H1 (cell line): ENCODE data around the gene PRLH. TPM values are rescaled to one million over a fixed set of nuclear protein-coding genes. Genes with fewer than 3 reads are reported as not detected.
A peak's percentile ranks its signal among the peaks of the same experiment; 100 is the strongest.

Experiments used
- CTCF ChIA-PET: fragments of 300-600 bp; sonication (Branson Sonifier 250); formaldehyde crosslinking; loops from one replicate; lab custom pipeline; 2021; ENCODE audit not compliant: partially characterized antibody; lab: Charles Lee
- POLR2A ChIA-PET: fragments of 300-600 bp; sonication (Branson Sonifier 250); formaldehyde crosslinking; loops from one replicate; lab custom pipeline; 2021; ENCODE audit warnings: inconsistent platforms; ENCODE audit not compliant: partially characterized antibody; lab: Charles Lee
- DNase-seq, 2 experiments: peaks; one replicate each; pipeline versions ENCODE4 v3.0.0 to v3.0.0-alpha.2; 2010 to 2022; ENCODE audit warnings: low spot score in 2 of 2, low read depth in 1 of 2, mixed read lengths in 1 of 2
- FAIRE-seq: peaks from 2 replicates; lab custom pipeline; 2011; peaks lifted over from hg19 to GRCh38; lab: Jason Lieb, UNC
- H2AFZ ChIP-seq: 2 replicates; pipeline ENCODE4 v1.8.1; 2012; ENCODE audit warnings: low read length, inconsistent platforms
- H2AK5ac ChIP-seq: 2 replicates; pipeline ENCODE4 v1.6.1; 2013; ENCODE audit warnings: low read depth, low read length
- H2BK120ac ChIP-seq: replicated peaks from 2 replicates; pipeline ENCODE3; 2013; ENCODE audit warnings: low read depth, low read length, inconsistent platforms
- H2BK12ac ChIP-seq: 2 replicates; pipeline ENCODE4 v1.6.1; 2013; ENCODE audit warnings: low read depth, low read length
- H2BK15ac ChIP-seq: 2 replicates; pipeline ENCODE4 v1.6.1; 2013; ENCODE audit warnings: low read length
- H2BK20ac ChIP-seq: 2 replicates; pipeline ENCODE4 v1.6.1; 2013; ENCODE audit warnings: low read length
- H2BK5ac ChIP-seq: 2 replicates; pipeline ENCODE4 v1.6.1; 2013; ENCODE audit warnings: low read depth, low read length
- H3K14ac ChIP-seq: 2 replicates; pipeline ENCODE4 v1.6.1; 2013; ENCODE audit warnings: inconsistent platforms; ENCODE audit not compliant: insufficient read length
- H3K18ac ChIP-seq: 2 replicates; pipeline ENCODE4 v1.6.1; 2013; ENCODE audit warnings: low read length; ENCODE audit errors: extremely low read depth
- H3K23ac ChIP-seq: 2 replicates; pipeline ENCODE4 v1.6.1; 2013; ENCODE audit warnings: inconsistent platforms; ENCODE audit not compliant: insufficient read length
- H3K23me2 ChIP-seq: 2 replicates; pipeline ENCODE4 v1.6.1; 2013; ENCODE audit warnings: low read depth, low read length
- H3K27ac ChIP-seq: 2 replicates; pipeline ENCODE4 v1.6.1; 2011; ENCODE audit warnings: low read depth, low read length, inconsistent platforms
- H3K27me3 ChIP-seq, 4 experiments: replicated peaks in 1 of 4; 1 replicate in 1 of 4; 2 replicates in 3 of 4; pipeline versions ENCODE4 v1.6.1 to v1.8.1; 2011 to 2013; ENCODE audit warnings: low read length in 3 of 4, mild to moderate bottlenecking in 3 of 4, inconsistent platforms in 2 of 4, mixed read lengths in 2 of 4, moderate library complexity in 1 of 4; ENCODE audit not compliant: control insufficient read depth in 3 of 4, insufficient read depth in 3 of 4; ENCODE audit errors: extremely low read depth in 1 of 4
- H3K36me3 ChIP-seq, 4 experiments: 2 replicates each; pipeline versions ENCODE4 v1.6.1 to v1.8.1; 2011 to 2013; ENCODE audit warnings: mild to moderate bottlenecking in 4 of 4, low read length in 3 of 4, moderate library complexity in 2 of 4, control low read depth in 1 of 4, inconsistent platforms in 1 of 4; ENCODE audit not compliant: insufficient read depth in 4 of 4, control insufficient read depth in 2 of 4
- H3K4ac ChIP-seq: replicated peaks from 2 replicates; pipeline ENCODE3; 2013; ENCODE audit warnings: low read length, low read depth, mixed read lengths, inconsistent platforms; ENCODE audit not compliant: insufficient read length
- H3K4me1 ChIP-seq, 4 experiments: replicated peaks in 1 of 4; 1 replicate in 1 of 4; 2 replicates in 3 of 4; pipeline versions ENCODE4 v1.6.1 to v1.8.1; 2011 to 2013; ENCODE audit warnings: low read length in 3 of 4, inconsistent platforms in 2 of 4, mixed read lengths in 1 of 4; ENCODE audit not compliant: insufficient read depth in 4 of 4, control insufficient read depth in 3 of 4
- H3K4me2 ChIP-seq, 2 experiments: 2 replicates each; pipeline versions ENCODE4 v1.6.1 to v1.8.1; 2011 to 2013; ENCODE audit warnings: low read depth in 2 of 2, low read length in 2 of 2, control low read depth in 1 of 2, inconsistent platforms in 1 of 2, mild to moderate bottlenecking in 1 of 2; ENCODE audit not compliant: insufficient read depth in 1 of 2
- H3K4me3 ChIP-seq, 4 experiments: fragments of 200-600, 300-600 bp in 1 of 4; sonication (generic), shearing (Covaris generic), sonication (Bioruptor Twin) in 1 of 4; 2 replicates each; pipeline versions ENCODE4 v1.5.1 to v1.8.1; 2011 to 2016; ENCODE audit warnings: low read length in 4 of 4, low read depth in 3 of 4, control low read depth in 2 of 4, inconsistent platforms in 2 of 4, mild to moderate bottlenecking in 2 of 4, mixed read lengths in 1 of 4, moderate library complexity in 1 of 4; ENCODE audit not compliant: insufficient read depth in 2 of 4; ENCODE audit errors: extremely low read depth in 1 of 4
- H3K56ac ChIP-seq: replicated peaks from 2 replicates; pipeline ENCODE3; 2013; ENCODE audit warnings: low read depth, mild to moderate bottlenecking, mixed read lengths, low read length, inconsistent platforms; ENCODE audit not compliant: insufficient read length
- H3K79me1 ChIP-seq: 2 replicates; pipeline ENCODE4 v1.6.1; 2013; ENCODE audit warnings: low read depth, low read length, control low read depth
- H3K79me2 ChIP-seq, 2 experiments: 2 replicates each; pipeline versions ENCODE4 v1.6.1 to v1.8.1; 2012 to 2013; ENCODE audit warnings: low read length in 2 of 2, mild to moderate bottlenecking in 2 of 2, inconsistent platforms in 1 of 2; ENCODE audit not compliant: insufficient read depth in 2 of 2, control insufficient read depth in 1 of 2
- H3K9ac ChIP-seq, 4 experiments: replicated peaks in 1 of 4; 1 replicate in 1 of 4; 2 replicates in 3 of 4; pipeline versions ENCODE4 v1.6.1 to v1.8.1; 2011 to 2013; ENCODE audit warnings: low read depth in 3 of 4, low read length in 3 of 4, control low read depth in 2 of 4, mild to moderate bottlenecking in 2 of 4, moderate library complexity in 2 of 4, inconsistent platforms in 1 of 4; ENCODE audit errors: extremely low read depth in 1 of 4
- H3K9me3 ChIP-seq, 2 experiments: 2 replicates each; pipeline versions ENCODE4 v1.6.1 to v1.8.1; 2012 to 2013; ENCODE audit warnings: mild to moderate bottlenecking in 2 of 2, moderate library complexity in 2 of 2, control low read depth in 1 of 2, inconsistent platforms in 1 of 2, low read depth in 1 of 2, low read length in 1 of 2, mixed read lengths in 1 of 2; ENCODE audit not compliant: insufficient read depth in 2 of 2
- H4K20me1 ChIP-seq, 2 experiments: replicated peaks in 1 of 2; 2 replicates each; pipeline versions ENCODE3 to v1.8.1; 2011 to 2013; ENCODE audit warnings: inconsistent platforms in 2 of 2, low read length in 2 of 2, mild to moderate bottlenecking in 1 of 2; ENCODE audit not compliant: insufficient read depth in 2 of 2, control insufficient read depth in 1 of 2
- H4K5ac ChIP-seq: 2 replicates; pipeline ENCODE4 v1.6.1; 2013; ENCODE audit warnings: low read length, low read depth, mixed read lengths, inconsistent platforms; ENCODE audit not compliant: insufficient read length
- H4K8ac ChIP-seq: 2 replicates; pipeline ENCODE4 v1.8.0; 2013; ENCODE audit warnings: mild to moderate bottlenecking, moderate library complexity, low read length, inconsistent platforms; ENCODE audit not compliant: insufficient read depth; ENCODE audit errors: extremely low read depth
- H4K91ac ChIP-seq: replicated peaks from 2 replicates; pipeline ENCODE3; 2013; ENCODE audit warnings: low read length, mixed read lengths, inconsistent platforms; ENCODE audit not compliant: insufficient read length
- CBX5 ChIP-seq: fragments of 300-800, 300-1000 bp; sonication (generic); IDR thresholded peaks from 2 replicates; pipeline ENCODE4 v1.7.1; 2016; ENCODE audit warnings: antibody characterized with exemption, low read length, low read depth
- KDM1A ChIP-seq: fragments of 200-600, 300-600 bp; sonication (generic); IDR thresholded peaks from 2 replicates; pipeline ENCODE4 v1.7.1; 2016; ENCODE audit warnings: mild to moderate bottlenecking, low read length, borderline replicate concordance
- WGBS, 2 experiments: shearing (Covaris generic) in 1 of 2; methylation state at CpG; one replicate each; pipeline versions ENCODE4 v1.1.6 to v1.1.7; 2013 to 2015; ENCODE audit warnings: low lambda C conversion rate in 2 of 2, mixed read lengths in 2 of 2, inconsistent platforms in 1 of 2, low coverage in 1 of 2, missing lambda C conversion rate in 1 of 2; ENCODE audit not compliant: insufficient replicate concordance in 2 of 2, insufficient coverage in 1 of 2, insufficient read length in 1 of 2; ENCODE audit errors: extremely low coverage in 1 of 2, missing lambda C conversion rate in 1 of 2; 5-methylcytosine and 5-hydroxymethylcytosine counted together
- polyA plus RNA-seq, 7 experiments: library from polyadenylated mRNA; depleted of rRNA in 3 of 7; stranded (reverse) in 5 of 7; unstranded in 2 of 7; fragments of >200 nt in 5 of 7; fragments of 200-250 nt in 2 of 7; gene quantifications; 1 replicate in 5 of 7; 2 replicates in 1 of 7; 4 replicates in 1 of 7; pipeline versions ENCODE4 v1.2.1 to v1.2.3, GENCODE V29; 2011 to 2013; ENCODE audit warnings: missing spikeins in 2 of 7, mixed read lengths in 2 of 7
- total RNA-seq: library from RNA; stranded (reverse); fragmentation: NEBNext Ultra II Directional; extraction: Animal tissue kit (Norgen Biotek cat#: 25700); gene quantifications from 2 replicates; pipeline ENCODE4 v1.2.1, GENCODE V29; 2021
- TF ChIP-seq, protein P1 (sequence below): IDR thresholded peaks from 2 replicates; pipeline ENCODE4 v1.6.1; 2012; ENCODE audit warnings: inconsistent platforms

PRLH gene
- total and polyA plus RNA-seq, 2 of the 8 experiments (the other 6 are each of a cell fraction or from before 2014, with no cell fraction given), result not detected

GRCh38 chr2:237597196-237598145 is 31.1 kb downstream of the PRLH start:
- FAIRE-seq, result no peak
- H3K9me3 ChIP-seq, result no peaks in the 10 kb centered on the region
- 90% methylated on average over 26 of the region's 29 CpGs; no CpG with 5 or more reads in 1 of the 2 experiments for WGBS, 2 experiments
- H3K4me3 ChIP-seq, result no peak overlapping the region
- ChIA-PET POLR2A (interaction anchor here (0.7 to 7.5 kb wide), 5 partner anchors 12 to 81 kb away, joined by 3 to 51 read pairs (median 3); no protein-coding TSS in a partner anchor), CTCF (interaction anchor here (1.0 to 8.8 kb wide), 3 partner anchors 16 to 27 kb away, joined by 3 to 63 read pairs (median 4); no protein-coding TSS in a partner anchor)
- H3K56ac ChIP-seq, result no peak overlapping the region
- H3K27me3 ChIP-seq, result no peaks in the 10 kb centered on the region
- H4K20me1 ChIP-seq, result no peaks in the 10 kb centered on the region
- H4K5ac ChIP-seq, result no peak overlapping the region
- peak overlapping the region; percentile 57; the same call in 1 of the 2 replicates for H2AK5ac ChIP-seq
- no peak overlapping the region for H3K27ac ChIP-seq
- peak overlapping the region; percentile 96; the same call in 1 of the 2 replicates for H2BK12ac ChIP-seq
- H3K18ac ChIP-seq, result peak overlapping the region; percentile 86
- H3K4ac ChIP-seq, result peak overlapping the region; percentile 49
- H3K4me2 ChIP-seq, result no peak overlapping the region
- no peak overlapping the region for H2AFZ ChIP-seq
- TF ChIP-seq, protein P1, sequence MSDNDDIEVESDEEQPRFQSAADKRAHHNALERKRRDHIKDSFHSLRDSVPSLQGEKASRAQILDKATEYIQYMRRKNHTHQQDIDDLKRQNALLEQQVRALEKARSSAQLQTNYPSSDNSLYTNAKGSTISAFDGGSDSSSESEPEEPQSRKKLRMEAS, result no peak
- TF ChIP-seq KDM1A (no peak), CBX5 (no peak)
- H4K91ac ChIP-seq, result peak overlapping the region; percentile 94
- no peaks in the 10 kb centered on the region for H3K79me2 ChIP-seq
- H3K23ac ChIP-seq, result no peak overlapping the region
- no peak overlapping the region for H3K9ac ChIP-seq
- H3K14ac ChIP-seq, result no peak overlapping the region
- peak overlapping the region; percentile 98 for H2BK20ac ChIP-seq
- H2BK5ac ChIP-seq, result peak overlapping the region; percentile 94; the same call in 1 of the 2 replicates
- no peaks in the 10 kb centered on the region for H3K79me1 ChIP-seq
- H4K8ac ChIP-seq, result no peak overlapping the region
- H3K23me2 ChIP-seq, result no peaks in the 10 kb centered on the region
- peak overlapping the region; percentile 99 for H2BK15ac ChIP-seq
- H3K36me3 ChIP-seq, result no peaks in the 10 kb centered on the region
- no peak for DNase-seq
- peak overlapping the region; percentile 48 for H2BK120ac ChIP-seq
- peaks cover 11 to 44% (median 30%) of the 10 kb centered on the region in 4 experiments for H3K4me1 ChIP-seq
